Measurements from ENCODE around the gene FSD1L.

Gene FSD1L

DNA sequence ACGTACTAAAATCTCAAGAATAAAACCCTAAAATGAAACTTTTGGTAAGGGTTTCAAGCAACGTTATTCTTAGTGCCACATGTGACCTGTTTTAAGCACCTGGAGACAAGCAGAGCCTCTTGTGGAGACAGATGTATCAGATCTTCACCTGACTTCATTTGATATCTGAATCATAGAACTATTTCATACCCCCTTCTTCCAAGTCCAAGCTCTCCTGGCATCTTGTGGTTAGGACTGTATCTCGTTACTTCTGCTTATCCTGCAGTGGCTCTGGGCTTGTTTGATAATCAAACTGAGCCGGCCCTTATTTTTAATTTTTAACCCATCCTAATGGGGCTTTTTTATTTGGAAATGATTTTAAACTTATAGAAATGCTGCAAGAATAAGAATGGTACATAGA lies 11.1 kb upstream of the FSD1L start:
- DNase-seq, result no peak

DNA sequence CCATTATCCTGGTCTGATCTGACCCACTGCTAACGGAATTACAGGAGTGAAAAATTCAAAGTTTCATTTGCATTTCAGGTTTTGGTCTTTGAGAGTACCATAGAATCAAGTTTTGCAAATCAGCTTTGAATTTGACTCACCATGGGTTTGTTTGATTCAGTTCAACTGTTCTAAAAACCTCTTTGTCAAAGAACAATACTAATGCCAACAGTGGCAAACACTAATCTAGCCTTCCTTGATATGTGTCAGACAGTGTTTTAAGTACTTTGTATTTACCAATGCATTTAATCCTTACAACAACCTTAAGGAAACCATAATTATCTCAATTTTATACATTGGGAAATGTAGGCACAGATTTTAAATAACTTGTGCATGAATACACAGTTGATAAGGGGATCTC lies 10.1 kb upstream of the FSD1L start:
- no peak for DNase-seq

DNA sequence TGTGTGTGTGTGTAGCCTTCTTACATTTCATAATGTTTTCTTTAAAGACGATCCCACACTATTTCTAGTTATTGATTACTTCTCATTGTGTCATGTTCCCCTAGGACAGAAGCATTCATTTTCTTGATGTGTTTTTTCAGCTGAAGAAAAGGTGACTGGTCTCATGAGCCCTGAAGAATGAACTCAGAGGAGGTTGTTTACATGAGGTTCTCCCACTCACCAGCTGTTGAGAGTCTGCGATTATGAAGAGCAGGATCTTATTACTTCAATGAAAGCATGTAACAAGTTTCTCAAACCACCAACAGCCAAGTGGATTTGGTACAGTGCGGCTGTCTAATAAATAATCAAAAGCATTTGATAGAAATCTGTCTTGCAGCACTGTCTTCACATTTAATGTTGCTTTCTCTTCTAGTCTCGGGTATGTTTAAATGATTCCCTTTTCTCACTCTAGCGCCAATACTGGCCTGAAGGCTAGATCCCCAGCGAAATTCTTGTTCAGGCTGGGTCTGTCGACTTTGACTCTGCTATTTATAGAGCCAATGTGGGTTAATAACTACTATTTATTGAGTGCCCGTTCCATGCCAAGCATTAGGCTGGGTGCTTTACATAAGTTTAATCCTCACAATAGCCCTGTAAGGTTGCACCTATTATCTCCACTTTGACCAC lies 9.6 kb upstream of the FSD1L start:
- DNase-seq, result no peak

DNA sequence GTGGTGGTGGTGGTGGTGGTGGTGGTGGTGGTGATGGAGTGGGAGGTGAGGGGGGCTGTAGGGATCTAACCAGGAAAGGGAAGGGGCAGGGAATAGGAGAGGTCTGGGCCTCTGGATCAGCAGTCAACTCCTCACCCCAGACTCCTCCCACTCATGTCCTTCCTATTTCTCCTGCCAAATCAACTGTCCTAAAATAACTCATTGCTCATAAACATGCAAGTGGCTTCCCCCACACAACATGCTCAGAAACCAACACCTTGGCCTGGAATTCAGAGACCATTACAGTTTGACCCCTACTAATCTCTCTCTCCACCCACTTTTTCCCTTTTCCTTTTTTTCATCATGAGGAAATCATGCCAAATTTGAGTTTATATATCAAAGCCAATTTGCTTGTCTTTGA lies 8.4 kb upstream of the FSD1L start:
- no peak for DNase-seq

DNA sequence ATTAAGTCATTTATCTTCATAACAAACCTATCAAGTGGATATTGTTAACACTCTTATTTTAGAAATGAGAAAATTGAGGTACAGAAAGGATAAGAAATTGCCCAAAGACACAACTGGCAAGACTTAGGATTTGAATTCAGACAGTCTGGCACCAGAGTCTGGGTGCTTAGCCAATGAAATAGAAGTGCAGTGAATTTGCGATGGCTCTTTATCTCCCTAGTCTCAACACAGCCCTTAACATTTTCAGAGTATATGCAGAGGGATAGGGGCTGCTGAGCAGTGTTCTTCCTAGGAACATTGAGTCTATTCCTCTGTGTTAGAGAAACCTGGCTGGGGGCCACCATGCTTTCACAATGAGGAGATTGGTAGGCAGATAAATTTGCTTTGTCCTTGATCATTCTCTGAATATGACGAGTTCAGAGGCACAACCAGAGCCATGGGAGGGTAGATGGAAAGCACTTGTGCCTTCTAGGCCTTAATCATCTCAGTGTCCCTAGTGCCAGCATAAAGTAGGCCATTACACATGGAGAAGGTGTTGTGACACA lies 6.1 kb upstream of the FSD1L start:
- no peak for DNase-seq

DNA sequence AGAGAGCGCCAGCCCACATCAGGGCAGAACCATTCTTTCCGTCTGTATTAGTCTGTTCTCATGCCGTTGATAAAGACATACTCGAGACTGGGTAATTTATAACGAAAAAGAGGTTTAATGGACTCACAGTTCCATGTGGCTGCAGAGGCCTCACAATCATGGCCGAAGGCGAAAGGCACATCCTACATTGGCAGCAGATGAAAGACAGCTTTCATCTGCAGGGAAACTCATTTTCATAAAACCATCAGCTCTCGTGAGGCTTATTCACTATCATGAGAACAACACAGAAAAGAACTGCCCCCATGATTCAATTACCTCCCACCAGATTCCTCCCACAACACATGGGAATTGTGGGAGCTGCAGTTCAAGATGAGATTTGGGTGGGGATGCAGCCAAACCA lies 4.7 kb upstream of the FSD1L start:
- DNase-seq, result no peak

DNA sequence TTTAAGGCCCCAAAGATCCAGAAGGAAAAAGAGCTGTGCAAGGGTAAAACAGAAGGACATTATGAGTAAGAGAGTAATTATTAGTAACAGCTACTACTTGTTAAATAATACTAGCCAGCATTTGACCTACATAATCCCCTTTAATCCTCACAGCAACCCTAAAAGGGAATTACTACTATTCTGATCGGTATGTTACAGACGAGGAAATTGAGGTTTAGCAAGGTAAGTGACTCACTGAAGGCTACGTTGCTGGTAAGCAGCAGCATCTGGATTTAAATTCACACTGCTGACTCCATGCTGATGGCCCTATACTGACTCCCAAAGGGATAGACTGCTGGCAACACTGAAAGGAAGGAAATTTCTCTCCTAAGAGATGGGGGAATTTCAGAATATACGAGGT lies 3.7 kb upstream of the FSD1L start:
- peak; percentile 40 for DNase-seq

DNA sequence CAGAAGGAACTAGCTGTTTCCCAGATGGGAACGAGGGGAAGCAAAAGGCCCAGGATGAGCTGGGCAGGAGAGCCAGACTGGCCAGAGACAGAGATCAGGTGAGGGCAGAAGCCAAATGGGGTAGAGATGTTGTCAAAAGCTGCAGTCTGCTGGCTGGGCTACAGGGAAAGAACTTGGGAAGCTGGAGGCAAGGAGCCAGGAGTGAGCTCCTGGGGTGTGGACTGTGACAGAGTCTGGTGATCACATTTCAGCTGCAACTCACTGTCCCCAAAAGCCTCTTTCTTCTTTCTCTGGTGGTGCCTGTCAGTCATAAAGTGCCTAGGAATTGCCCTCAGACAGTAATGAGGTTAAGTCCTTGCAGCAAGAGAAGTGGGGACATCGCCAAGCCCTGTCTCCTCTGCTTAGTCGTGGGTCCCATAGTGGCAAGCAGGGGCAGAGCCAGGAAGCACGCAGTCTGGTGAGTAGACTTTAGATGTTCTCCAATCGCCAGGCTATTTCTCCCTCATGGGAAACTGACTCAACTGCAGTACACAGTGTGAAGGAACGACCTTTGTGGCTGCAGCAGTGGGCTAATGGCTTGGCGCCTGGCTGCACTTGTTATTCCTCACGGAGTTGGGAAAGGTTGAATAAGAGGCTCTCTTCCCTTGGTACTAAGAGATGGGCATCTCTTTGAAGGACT lies 2.5 kb upstream of the FSD1L start:
- no peak for DNase-seq

DNA sequence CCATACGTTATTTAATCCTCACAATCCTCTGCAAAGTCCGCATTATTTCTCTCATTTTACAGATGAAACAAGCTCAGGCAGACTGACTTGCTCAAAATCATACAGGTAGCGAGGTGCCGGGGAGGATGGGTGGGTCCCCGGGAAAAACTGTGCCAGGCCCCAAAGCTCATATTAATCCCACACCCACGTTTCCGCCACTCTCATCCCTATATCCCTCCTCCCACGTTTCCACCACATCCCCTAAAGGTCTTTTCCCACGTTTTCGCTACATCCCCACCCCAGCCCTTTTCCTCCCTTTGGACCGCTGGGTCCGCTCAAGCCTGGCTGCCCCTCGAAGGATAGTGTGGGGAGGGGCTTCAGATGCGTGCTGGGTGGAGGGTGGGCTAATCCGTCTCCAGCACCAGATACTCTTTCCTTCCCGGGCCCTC lies 434 bp upstream of the FSD1L start:
- no peak for DNase-seq

DNA sequence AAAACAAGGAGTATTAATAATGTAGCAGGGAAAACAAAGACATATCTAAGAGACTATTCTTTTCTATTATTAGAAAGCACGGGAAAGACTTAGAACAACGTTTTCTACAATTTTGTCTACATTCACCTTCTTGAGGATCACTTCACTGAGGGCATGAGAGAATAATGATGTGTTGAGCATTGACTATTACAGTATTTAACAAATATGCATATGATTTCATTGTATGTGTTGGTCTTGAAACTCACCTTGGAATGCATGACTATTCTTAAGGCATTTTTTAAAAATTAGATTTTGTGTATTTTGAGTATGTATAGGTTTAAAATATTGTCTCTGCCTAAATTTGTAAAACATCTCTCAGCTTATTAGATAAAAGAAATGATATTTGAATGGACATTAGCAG lies 1.2 kb downstream of the FSD1L start:
- DNase-seq, result peak; percentile 38

DNA sequence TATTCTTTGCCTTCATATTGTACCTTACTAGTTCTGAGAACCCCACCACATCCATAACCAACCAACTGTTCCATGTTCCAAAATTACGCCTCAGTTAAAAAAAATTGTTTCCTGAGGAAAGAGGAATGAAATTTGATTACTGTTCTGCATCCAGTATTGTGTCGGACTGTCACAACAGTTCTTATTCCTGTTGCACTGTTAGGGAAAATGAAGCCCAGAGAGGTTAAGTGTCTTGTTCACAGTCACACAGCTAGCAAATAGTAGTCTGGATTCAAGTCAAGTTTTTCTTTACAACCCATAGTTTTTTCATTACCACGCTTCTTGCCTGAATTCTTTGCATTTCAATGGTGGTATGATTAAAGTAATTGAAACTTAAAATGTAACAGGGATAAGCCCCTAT lies 4.4 kb downstream of the FSD1L start:
- peak; percentile 28 for DNase-seq

DNA sequence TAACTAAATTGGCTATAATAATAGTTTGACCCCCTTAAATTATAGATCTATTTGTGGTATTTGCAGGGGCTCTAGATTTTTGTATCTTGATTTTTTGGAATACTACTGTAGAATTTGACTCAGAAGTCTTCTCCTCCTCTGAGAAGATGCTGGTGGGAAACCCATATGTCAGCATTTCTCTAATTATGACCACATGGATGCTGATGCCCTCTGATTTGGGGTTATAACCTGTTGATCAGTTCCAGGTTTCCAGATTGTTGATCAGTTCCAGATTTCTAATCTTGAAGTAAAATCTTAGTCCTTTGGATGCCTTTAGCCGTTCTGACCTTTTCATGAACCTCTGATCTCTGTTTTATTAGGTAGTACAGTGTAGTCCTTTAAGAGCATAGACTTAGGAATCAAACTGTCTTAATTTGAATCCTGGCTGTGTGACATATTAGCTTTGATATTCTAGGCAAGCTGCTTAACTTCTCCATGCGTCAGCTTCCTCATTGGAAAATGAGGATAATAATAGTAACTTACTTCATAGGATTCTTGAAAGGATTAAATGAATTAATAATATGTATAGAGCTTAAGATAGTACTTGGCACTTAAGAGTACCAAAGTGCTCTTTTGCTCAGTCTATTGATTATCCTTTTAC lies 8.1 kb downstream of the FSD1L start:
- DNase-seq, result peak; percentile 16

DNA sequence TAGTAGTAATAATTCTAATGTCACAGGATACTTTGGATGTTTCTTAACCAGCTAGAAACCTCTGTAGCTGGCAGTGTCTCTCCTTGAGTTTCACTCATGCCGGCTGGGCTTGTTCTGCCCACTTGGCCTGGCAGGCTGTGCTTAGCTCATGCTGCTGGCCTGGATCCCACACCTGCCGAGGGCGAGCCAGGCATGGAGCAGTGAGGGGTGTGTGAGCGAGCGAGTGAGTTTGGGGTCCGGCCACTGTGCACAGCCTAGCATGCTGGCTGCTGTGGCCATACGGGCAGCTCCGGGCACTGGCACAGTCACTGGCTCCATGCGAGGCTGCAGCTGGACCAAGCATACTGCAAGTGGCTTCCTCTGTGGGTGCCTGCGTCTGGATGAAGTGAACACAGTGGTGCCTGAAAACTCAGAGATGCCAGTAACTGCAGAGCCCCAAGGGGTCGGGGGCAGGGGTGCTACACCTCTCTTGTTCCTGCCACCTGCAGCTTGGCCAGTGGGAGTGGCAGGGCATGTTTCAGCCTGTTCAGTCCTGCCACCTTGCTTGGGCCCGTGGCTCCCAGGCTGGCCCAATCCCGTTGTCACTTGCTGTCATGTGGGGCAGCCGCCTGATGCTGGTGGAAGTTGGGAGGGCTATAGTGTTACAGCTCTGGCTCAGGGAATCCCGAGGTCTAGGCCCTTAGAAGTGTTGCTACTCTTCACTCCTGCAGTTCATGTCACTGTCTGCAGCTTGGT lies 9.9 kb downstream of the FSD1L start:
- no peak for DNase-seq

DNA sequence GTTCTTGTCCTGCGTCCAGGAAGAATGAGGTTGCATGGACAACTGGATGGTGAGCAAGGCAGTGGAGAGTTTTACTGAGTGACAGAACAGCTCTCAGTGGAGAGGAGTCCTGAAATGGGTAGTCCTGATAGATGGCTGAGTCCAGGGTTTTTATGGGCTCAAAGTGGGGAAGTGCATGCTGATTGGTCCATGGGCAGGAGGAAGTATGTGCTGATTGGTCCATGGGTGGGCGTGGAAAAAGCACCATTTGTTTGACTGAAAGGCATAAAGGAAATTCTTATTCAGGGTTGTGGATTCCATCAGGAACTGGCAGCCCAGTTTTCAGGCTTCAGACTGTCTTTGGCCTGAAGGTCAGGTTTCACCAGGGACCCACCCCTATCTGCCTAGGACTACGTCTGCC lies 10.6 kb downstream of the FSD1L start:
- DNase-seq, result no peak

DNA sequence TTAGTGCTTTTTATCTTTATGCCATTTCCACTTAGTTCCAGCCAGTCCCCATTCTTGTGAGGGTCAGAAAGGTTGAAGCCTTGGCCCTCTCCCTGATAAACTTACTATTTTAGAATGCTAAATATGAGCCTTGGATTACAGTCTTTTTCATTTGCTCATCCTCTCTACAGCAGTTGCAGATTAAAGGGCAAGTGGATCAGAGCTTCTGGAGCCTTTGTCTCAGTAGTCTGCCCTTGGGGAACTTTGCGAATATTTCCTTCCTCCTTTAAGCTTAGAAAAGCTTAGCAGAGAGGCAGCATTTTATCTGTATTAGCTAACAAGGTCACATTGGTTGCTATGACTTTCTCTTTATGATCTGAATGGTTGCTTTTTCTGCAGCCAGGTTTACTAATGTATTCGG lies 11.5 kb downstream of the FSD1L start:
- no peak for DNase-seq

DNA sequence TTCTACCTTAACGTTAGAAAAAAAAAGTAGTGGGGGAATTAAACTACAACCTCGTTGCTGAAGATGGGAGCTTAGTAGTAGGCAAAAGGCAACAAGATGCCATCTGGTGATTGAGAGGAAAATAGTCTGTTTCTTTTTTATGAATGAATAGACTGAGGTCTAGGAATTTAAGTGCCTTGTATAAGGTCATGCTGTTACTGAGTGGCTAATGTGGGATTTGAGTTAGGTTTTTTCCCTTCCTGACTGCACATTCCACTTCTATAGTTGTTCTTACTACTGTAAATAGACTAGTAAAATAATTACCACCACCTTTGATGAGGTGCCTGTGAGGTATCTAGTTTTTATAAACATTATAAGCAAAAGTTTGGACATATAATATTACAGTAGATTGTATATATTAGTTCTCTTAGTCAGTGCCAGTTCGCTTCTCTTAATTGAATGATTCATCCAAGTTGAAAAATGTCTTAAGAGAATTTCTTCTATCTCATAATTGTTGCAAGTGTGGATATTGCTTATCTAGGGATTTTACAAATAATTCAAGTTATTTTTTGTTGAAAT lies 19.1 kb downstream of the FSD1L start:
- peak; percentile 15 for DNase-seq

DNA sequence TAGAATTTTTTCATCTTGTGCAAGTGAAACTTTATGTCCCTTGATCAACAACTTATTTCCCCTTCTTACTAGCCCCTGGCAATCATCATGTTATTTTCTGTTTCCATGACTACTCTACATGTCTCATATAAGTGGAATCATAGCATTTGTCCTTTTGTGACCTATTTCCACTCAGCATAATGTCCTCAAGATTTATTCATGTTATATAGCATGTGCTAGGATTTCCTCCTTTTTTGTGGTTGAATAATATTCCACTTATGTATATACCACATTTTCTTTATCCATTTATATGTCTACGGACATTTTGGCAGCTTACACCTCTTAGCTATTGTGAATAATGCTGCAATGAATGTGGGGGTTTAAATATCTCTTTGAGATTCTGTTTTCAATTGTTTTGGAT lies 21.0 kb downstream of the FSD1L start:
- no peak for DNase-seq

DNA sequence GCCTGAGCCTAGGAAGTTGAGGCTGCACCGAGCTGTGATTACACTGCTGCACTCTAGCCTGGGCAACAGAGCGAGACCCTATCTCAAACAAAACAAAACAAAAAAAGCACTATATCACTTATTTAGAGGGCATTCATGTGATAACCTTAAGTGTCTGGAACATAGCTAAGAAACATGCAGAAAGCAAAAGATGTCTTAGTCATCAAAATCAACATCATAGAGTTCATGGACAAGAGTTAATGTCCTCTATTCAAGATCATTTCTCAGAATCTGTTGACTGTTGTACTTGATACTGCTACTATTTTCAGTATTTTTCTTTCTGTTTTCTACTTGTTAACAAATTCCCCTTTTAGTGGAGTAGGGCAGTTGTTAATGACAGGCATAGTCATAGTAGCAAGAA lies 25.4 kb downstream of the FSD1L start:
- no peak for DNase-seq

DNA sequence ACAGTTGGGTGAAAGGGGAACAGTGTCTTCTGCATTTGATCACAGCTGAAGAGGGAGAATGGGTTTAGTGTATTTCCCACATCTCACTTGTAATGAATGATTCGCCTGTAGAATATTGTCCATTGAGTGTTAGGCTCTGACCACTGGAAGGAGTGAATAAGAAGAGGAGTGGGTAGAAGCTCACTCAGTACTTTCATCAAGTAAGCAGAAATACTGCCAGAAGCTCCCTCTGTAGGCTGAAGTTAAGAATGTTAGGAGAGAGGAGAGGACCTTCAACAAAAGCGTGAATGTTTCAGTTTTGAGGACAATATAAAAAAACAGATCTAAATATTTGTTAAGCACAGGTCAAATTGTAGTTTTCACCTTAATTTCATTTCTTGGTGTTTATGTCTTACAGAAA lies 27.5 kb downstream of the FSD1L start:
- DNase-seq, result peak; percentile 56

DNA sequence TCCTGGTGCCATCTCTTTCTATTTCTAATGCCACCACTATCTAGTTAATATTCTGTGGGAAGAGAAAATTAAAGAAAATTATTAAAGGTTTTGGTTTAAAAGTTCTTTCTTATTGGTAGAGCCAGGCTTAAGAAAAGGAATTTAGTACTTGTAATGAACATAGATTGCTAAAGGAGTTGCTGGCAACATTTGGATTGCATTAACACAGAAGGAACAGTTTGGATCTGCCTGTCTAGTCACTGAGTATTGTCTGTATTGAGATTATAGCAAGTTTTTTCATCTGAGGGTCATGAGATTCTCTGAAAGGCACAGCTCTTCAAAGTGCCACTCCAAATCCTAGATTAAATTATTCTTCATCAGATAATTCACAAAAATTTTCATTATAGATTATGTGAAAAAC lies 32.0 kb downstream of the FSD1L start:
- DNase-seq, result no peak

DNA sequence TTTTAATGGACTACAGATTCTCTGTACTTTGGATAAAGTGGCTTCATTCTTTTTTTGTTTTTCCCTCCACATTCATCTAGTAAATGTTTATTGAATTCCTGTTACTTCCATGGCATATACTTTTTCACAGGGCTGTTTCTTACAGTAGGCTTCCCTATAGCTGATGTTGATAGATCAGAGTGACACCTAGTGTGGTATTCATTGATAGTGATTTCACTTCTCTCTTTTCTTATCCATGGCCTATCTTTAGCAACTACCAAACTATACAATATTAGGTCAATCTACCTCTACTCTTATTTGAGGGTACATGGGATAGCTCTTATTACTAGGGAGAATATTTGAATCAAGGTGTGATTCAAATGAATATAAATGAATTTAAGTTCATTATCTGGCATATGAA lies 35.8 kb downstream of the FSD1L start:
- DNase-seq, result no peak

DNA sequence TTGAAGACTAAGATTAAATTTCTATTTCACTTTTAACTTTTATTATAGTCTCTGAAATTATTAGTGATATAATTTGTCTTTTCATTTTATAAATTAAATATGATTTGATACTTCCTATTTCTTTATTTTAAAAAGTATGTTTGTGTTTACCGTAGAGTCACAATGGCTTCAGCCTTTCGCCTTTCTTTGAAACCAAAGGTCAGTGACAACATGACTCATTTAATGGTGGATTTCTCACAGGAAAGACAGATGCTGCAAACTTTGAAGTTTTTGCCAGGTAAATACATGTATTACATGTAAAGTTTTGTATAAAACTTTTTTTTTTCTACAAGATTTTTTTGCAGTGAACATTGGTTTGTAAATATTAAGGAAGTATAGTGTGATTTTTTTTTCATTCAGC lies 36.4 kb downstream of the FSD1L start:
- no peak for DNase-seq

DNA sequence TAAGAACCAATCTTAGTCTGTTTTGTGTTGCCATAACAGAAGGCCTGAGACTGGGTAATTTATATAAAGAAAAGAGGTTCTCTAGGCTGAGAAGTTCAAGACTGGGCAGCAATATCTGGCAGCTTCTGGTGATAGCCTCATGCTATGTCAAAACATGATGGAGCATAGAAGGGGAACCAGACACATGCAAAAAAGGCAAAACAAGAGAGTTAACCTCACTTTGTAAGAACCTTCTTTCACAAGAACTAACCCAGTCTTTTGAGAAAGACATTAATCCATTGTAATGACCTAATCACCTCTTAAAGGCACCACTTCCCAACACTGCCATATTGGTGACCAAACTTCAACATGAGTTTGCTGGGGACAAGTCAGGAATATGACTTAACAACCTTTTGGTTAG lies 37.3 kb downstream of the FSD1L start:
- no peak for DNase-seq

Measured in fibroblast of skin of back (primary cell).